Colonic mucosa (tissue), 4 donors: Measurements from ENCODE around the gene CHD5. TPM values are rescaled to one million over a fixed set of nuclear protein-coding genes. Genes with fewer than 3 reads are reported as not detected.

Experiments
- DNase-seq: peaks from one replicate; pipeline ENCODE4 v3.0.0-alpha.2; 2020
- H3K27ac ChIP-seq: fragments of 200-600 bp; one replicate; pipeline ENCODE4 v1.8.0; 2021
- H3K27me3 ChIP-seq: fragments of 200-600 bp; one replicate; pipeline ENCODE4 v1.8.0; 2021
- H3K36me3 ChIP-seq: fragments of 200-600 bp; one replicate; pipeline ENCODE4 v1.8.0; 2021
- H3K4me1 ChIP-seq: fragments of 200-600 bp; one replicate; pipeline ENCODE4 v1.8.0; 2021; ENCODE audit warnings: mild to moderate bottlenecking
- H3K4me3 ChIP-seq: fragments of 200-600 bp; one replicate; pipeline ENCODE4 v1.8.0; 2021
- H3K9ac ChIP-seq, 2 donors: one replicate each; pipeline ENCODE4 v1.7.0; 2013; ENCODE audit warnings: control low read depth in 2 of 2, low read depth in 2 of 2, low read length in 2 of 2
- H3K9me3 ChIP-seq: fragments of 200-600 bp; one replicate; pipeline ENCODE4 v1.8.0; 2021
- intact Hi-C: fragments of 100-400 bp; cut with DNase I; formaldehyde crosslinking; loops from one replicate; pipeline ENCODE4 v1.14.1; 2022
- total RNA-seq, 2 donors: library from RNA; stranded (reverse); fragmentation: NEBNext Ultra II Directional in 1 of 2; extraction: Animal tissue kit (Norgen Biotek cat#: 25700) in 1 of 2; gene quantifications; one replicate each; pipeline ENCODE4 v1.2.1, GENCODE V29; 2021
- TF ChIP-seq, protein P1 (sequence below): fragments of 200-600 bp; IDR thresholded peaks from one replicate; pipeline ENCODE4 v1.8.0; 2022; ENCODE audit warnings: antibody characterized with exemption, mild to moderate bottlenecking
- donor health status: healthy.
- donor health status: DM: no; HTN: no; CAD: no.
- donor health status: DM: no; HTN: no; CAD: no.

The CHD5 gene
- total RNA-seq, 2 donors from 2014 or later: 0.35 to 0.69 TPM

DNA sequence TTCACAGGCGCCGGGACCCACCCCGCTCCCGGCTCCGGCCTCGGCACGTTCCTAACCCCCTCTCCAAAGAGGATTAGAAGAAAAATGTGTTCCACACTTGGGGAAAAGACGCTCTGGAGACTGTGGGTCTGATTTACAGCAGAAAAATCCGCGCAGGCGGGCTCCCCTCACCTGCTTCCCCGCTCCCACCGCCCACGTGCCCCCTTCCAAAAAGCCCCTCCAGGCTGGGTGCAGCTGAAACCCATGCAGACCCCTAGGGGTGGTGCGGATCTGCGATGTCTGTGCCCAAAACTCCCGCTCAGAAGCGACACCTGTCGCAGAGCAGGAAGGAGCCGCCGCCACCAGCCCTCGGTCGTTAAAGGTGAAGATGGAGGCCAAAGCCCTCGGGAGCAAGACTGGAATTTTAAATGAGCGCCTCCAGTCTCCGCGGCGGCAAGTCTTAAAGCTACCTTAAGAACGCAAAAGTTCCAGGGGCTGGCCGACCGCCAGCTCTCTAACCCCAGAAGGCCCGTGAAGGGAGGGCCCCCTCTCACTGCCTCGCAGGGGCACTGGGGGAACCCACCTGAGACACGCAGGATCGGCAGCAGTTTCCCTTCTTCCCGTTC, 688 bp upstream of the CHD5 start:
- Histone ChIP-seq H3K27ac (no peak overlapping the region), H3K9ac (no peak overlapping the region), H3K4me1 (no peaks in the 10 kb centered on the region), H3K4me3 (no peak overlapping the region), H3K27me3 (peaks cover 30% of the 10 kb centered on the region), H3K9me3 (no peaks in the 10 kb centered on the region), H3K36me3 (no peaks in the 10 kb centered on the region)
- DNase-seq: no peak
- intact Hi-C loops: no loop called here
- TF ChIP-seq, protein P1, sequence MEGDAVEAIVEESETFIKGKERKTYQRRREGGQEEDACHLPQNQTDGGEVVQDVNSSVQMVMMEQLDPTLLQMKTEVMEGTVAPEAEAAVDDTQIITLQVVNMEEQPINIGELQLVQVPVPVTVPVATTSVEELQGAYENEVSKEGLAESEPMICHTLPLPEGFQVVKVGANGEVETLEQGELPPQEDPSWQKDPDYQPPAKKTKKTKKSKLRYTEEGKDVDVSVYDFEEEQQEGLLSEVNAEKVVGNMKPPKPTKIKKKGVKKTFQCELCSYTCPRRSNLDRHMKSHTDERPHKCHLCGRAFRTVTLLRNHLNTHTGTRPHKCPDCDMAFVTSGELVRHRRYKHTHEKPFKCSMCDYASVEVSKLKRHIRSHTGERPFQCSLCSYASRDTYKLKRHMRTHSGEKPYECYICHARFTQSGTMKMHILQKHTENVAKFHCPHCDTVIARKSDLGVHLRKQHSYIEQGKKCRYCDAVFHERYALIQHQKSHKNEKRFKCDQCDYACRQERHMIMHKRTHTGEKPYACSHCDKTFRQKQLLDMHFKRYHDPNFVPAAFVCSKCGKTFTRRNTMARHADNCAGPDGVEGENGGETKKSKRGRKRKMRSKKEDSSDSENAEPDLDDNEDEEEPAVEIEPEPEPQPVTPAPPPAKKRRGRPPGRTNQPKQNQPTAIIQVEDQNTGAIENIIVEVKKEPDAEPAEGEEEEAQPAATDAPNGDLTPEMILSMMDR: no peak

DNA sequence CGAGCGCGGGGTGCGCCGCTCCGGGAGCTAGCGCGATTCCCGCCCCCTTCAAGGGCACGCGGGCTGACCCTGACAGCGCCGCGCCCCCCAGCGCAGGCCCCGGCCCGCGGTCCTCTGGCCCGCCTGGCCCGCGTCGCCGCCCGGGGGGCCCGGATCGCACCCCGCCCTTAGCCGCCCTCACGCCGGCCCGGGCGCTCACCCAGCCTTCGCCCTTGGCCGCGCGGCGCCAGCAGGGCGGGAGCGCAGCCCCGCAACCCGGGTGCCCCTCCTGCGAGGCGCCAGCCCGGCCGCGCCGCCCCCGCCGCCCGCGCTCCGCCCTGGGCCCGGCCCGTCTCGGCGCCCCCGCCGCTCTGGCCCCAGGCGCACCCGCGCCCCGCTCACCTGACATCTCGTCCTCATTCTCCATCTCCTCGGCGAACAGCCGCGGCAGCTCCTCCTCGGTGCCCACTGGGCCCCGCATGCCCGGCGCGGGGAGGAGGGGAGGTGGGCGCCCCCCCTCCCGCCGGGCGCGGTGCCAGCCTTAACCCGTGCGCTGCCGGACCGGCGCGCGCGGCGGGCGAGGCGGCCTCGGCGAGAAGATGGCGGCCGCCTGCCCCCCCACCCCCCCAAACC, 451 bp downstream of the CHD5 start:
- Histone ChIP-seq H3K36me3 (no peaks in the 10 kb centered on the region), H3K27me3 (peaks cover 30% of the 10 kb centered on the region), H3K4me1 (no peaks in the 10 kb centered on the region), H3K9me3 (no peaks in the 10 kb centered on the region), H3K4me3 (no peak overlapping the region), H3K27ac (no peak overlapping the region), H3K9ac (no peak overlapping the region)
- no peak for DNase-seq
- intact Hi-C loops: loop anchor here (10.0 kb wide), 1 partner anchor 125 kb away; no protein-coding TSS in a partner anchor
- TF ChIP-seq, protein P1: no peak

DNA sequence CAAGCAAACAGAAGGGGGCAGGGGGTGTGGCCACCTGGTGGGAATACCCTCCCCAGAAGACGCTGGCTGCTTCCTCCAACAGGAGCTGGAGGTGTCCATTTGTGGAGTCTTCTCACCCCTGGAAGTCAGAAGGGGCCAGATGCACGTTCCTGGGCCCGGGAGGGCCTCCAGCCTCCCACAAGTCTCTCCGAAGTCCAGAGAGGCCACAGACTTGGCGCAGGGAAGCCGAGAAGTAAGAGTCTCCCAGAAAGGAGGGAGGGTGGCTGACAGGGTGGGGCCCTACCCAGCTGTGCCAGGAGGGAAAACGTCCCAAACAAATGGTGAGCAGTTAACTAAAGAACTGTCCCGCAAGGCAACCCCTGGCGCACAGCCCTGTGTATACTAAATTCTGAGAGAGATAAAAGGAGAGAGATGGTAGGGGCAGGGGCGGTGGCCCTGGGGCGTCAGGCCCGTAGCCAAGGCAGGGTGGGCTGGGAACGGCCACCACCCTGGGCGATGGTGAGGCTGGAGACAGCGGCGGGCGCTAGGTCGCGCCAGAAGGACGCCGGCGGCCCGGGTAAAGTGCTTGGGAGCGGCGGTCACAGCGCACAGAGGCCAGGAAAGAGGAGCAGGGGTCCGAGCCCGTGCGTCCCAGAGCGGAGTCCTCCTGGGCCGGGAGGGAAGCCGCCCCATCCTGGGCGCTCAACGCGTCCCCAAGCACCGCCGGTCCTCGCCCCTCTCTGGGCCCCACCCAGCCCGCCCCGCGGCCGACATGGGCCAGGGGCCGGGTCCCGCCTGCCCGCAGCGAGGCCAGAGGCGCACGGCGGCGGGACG, 1.2 kb downstream of the CHD5 start:
- H3K9me3 ChIP-seq: no peaks in the 10 kb centered on the region
- TF ChIP-seq, protein P1: no peak
- no peak overlapping the region for H3K27ac ChIP-seq
- H3K4me1 ChIP-seq: no peaks in the 10 kb centered on the region
- intact Hi-C loops: loop anchor here (10.0 kb wide), 1 partner anchor 124 kb away; no protein-coding TSS in a partner anchor
- H3K36me3 ChIP-seq: no peaks in the 10 kb centered on the region
- no peak overlapping the region for H3K9ac ChIP-seq
- H3K4me3 ChIP-seq: no peak overlapping the region
- peaks cover 30% of the 10 kb centered on the region for H3K27me3 ChIP-seq
- DNase-seq: no peak

DNA sequence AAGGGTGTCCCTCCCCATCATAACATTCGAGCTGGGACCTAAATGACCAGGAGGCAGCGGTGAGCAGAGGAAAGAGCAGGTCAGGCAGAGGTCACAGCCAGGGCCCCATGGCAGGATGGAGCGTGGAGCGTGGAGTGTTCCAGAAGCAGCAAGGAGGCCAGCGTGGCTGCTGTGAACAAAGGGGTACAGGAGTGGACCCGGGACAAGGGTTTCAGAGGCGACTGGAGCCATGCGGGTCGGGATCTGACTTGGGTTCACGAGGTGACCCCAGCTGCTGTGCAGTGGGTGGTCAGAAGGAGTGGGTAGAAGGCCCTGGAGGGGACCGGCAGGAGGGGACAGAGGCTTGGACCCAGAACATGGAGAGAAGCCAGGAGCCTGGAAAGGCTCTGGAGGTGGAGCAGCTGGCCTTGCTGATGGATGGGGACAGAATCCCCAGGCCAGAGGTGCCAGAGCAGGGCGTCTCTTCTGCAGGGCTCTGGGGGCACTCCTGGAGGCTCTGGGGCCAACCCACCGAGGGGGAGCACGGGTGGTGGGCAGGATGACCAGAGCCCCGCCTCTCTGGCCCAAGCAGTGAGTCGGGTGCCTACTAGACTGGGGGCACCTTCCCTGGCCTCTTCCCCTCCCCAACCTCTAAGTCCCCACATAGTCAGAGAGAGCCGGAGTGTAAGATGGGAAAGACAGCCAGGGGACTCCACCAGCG, 2.3 kb downstream of the CHD5 start:
- Histone ChIP-seq H3K27me3 (peaks cover 30% of the 10 kb centered on the region), H3K9me3 (no peaks in the 10 kb centered on the region), H3K4me3 (no peak overlapping the region), H3K4me1 (no peaks in the 10 kb centered on the region), H3K36me3 (no peaks in the 10 kb centered on the region), H3K27ac (no peak overlapping the region), H3K9ac (no peak overlapping the region)
- TF ChIP-seq, protein P1: no peak
- no peak for DNase-seq
- intact Hi-C loops: loop anchor here (10.0 kb wide), 1 partner anchor 123 kb away; no protein-coding TSS in a partner anchor

DNA sequence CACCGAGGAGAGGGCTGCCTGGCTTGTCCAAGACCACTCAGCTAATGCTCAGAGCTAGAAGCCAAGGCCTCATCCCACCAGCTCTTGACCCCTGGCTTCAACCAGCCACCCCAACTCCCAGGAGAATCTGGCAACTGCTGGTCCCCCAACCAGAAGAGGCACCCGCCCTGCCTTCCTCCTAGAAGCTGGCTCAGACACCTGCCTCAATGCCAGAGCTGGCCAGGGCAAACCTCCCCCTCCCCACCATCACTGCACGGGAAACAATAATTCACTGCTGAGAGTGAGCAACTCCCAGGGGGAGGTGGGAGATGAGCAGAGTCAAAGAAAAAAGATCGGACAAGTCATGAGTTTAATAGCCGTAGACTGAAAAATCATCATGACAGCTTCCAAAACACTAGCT, 3.3 kb downstream of the CHD5 start:
- DNase-seq: no peak
- Histone ChIP-seq H3K36me3 (no peaks in the 10 kb centered on the region), H3K9me3 (no peaks in the 10 kb centered on the region), H3K4me1 (no peaks in the 10 kb centered on the region), H3K4me3 (no peak overlapping the region), H3K9ac (no peak overlapping the region), H3K27ac (no peak overlapping the region), H3K27me3 (peaks cover 30% of the 10 kb centered on the region)
- TF ChIP-seq, protein P1: no peak
- intact Hi-C loops: loop anchor here (10.0 kb wide), 1 partner anchor 122 kb away; no protein-coding TSS in a partner anchor
